HT1080 (cell line): ENCODE measurements around the gene FAM187B. TPM values are rescaled to one million over a fixed set of nuclear protein-coding genes. Genes with fewer than 3 reads are reported as not detected.
"Not testable (repeated sequence)": the region's sequence is repeated elsewhere in the genome, so short reads cannot be mapped to it uniquely, and the experiment has no call there.

Experiments used
- DNase-seq: peaks from one replicate; pipeline ENCODE4 v3.0.0-alpha.2; 2015; ENCODE audit warnings: low read depth
- total RNA-seq: library from RNA; depleted of rRNA; stranded (reverse); fragments of >200 nt; shearing (Covaris generic); gene quantifications from 2 replicates; pipeline ENCODE4 v1.2.3, GENCODE V29; 2014

FAM187B gene
- total RNA-seq, 1 experiment from 2014 or later = not detected

DNA sequence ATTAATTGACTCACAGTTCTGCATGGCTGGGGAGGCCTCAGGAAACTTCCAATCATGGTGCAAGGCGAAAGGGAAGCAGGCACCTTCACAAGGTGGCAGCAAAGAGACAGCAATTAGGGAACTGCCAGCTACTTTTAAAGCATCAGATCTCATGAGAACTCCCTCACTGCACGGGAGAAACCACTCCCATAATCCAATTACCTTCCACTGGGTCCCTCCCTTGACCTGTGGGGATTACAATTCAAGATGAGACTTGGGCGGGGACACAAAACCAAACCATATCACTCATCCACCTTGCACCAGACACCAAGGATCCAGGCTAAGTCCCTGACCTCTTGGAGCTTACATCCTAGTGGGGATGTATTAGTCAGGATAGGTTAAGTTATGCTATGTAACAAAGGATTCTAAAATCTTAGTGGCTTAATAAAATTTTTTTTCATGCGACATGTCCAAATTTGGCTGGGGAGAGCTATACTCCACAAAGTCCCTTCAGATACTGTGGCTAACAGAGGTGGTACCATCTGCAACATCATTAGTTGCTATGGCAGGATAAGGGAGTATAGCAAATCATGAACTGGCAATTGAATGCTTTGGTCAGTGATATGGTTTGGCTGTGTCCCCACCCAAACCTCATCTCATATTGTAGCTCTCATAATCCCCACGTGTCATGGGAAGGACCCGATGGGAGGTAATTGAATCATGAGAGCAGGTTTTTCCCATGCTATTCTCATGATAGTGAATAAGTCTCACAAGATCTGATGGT lies 8.3 kb upstream of the FAM187B start:
- no peak for DNase-seq

DNA sequence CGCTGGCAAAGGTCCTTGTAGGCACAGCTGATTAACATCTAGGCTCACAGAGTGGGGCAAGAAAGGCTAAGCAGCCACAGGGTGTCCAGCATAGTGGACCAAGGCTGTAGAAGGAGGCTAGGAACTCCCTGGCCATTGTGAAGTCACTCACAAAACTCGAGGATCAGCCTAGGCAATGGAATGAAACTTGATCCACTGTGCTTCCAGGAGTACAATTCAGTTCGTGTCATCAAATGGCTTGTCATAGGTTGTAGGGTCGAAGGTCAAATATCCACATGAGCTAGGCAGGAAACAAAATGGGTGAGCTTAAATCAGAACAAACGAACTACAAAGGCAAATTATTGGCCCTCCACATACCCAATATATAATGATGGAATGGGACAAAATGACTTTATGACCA lies 4.4 kb upstream of the FAM187B start:
- DNase-seq = no peak

DNA sequence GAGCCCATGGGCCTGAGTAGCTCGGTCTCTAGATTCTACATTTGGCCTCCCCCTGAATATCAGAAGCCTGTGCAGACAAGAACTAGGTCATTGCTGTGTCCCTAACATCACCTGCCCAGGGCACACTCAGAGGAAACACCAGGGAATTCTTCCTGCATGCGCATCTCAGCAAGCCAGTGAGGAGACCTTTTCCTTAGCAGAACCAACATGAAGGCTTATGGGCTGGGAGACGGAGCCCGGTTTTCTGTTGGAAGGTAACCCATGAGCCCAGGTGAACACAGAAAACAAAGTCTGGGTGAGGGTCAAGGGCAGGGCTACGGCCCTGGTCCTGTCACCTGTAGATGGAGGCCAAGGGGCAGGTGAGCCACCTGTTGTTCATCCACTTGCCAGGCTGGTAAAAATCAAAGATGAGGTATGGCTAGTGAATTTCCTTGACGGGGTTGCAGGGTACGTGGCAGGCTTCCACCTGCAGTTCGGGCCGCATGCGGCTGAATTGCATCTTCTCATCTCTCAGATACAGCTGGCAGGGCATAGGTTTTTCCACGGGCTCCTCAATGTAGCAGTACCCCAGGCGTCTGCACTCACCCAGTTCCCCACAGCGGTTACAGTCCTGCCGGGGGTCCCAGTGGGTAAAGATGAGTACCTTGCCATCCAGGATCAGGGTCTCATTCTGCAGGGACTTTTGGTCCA lies 3.6 kb upstream of the FAM187B start:
- no peak for DNase-seq

DNA sequence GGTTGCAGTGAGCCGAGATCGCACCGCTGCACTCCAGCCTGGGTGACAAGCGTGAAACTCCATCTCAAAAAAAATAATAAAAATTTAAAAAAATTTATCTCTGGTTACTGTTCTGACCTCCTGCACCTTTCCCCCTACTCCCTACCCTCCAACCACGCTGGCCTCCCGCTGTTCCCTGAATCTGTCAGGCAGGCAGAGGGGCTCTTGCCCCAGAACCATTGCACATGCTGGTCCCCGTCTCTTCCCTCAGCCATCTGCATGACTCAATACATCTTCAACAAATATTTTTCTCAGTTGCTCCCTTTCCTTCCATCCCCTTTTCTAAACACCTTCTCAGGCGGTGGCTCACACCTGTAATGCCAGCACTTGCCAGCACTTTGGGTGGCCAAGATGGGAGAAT lies 1.1 kb upstream of the FAM187B start:
- DNase-seq = no peak

DNA sequence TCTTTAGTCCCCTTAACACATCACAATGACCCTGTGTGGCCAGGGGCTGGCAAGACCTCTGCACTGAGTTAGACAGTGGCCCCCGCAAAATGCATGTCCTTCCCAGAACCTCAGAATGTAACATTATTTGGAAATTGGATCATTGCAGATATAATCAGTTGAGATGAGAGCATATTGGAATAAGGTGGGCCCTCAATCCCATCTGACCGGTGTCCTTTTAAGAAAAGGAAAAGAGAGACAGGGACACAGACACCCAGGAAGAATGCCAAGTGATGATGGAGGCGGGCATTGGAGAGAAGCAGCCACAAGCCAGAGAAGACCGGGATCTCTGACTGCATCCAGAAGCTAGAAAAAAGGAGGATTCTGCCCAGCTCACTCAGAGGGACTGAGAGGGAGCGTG lies 1.8 kb downstream of the FAM187B start:
- DNase-seq = no peak

DNA sequence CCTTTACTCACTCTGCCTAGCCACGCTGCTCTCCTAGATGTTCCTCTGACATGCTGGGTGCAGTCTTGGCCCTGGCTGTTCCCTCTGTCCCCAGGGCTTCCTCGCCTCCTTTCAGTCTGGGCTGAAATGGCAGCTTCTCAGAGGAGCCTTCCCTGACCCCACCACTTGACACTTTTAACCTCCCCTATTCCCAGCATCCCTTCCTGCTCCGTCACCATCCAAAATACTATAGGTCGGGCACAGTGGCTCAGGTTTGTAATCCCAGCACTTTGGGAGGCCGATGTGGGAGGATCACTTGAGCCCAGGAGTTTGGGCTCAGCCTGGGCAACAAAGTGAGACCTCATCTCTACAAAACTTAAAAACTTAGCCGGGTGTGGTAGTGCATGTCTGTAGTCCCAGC lies 2.6 kb downstream of the FAM187B start:
- no peak for DNase-seq

DNA sequence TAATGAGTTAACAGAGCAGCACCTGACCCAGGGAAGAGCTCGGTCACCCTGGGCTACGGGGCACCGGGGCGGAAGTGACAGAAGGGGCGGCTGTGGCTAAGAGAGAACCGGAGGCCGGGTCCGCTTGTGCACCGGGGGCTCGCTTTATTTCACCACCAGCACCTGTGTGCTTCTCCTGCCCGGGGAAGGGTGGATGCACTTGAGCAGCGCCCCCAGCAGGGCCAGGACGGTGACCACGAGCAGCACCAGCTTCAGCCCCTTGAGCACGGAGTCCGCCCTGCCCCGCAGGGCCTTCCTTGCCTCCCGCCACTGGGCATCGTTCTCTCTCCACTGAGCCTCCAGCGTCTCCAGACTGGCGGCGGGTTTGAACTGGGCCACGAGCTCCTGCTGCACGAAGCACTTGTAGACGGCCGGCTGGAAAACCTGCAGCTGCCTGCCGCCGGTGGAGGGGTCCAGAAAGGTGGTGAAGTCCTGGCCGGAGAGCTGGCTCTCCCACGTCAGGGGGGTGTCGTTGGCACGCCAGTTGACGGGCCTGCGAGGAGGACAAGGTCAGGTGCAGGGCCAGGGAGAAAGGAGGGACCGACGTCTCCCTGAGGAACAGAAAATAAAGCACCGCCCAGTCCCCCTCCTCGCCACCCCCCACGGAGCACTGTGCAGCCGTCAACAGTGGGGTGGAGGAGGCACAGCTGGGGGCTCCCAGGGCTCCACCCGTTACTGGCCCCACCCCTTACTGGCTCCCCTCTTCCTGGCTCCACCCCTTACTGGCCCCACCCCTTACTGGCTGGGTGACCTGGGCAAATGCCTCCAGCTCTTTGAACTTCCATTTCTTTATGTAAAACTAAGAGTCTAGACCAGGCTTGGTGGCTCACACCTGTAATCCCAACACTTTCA lies 3.6 kb downstream of the FAM187B start:
- DNase-seq = no peak

DNA sequence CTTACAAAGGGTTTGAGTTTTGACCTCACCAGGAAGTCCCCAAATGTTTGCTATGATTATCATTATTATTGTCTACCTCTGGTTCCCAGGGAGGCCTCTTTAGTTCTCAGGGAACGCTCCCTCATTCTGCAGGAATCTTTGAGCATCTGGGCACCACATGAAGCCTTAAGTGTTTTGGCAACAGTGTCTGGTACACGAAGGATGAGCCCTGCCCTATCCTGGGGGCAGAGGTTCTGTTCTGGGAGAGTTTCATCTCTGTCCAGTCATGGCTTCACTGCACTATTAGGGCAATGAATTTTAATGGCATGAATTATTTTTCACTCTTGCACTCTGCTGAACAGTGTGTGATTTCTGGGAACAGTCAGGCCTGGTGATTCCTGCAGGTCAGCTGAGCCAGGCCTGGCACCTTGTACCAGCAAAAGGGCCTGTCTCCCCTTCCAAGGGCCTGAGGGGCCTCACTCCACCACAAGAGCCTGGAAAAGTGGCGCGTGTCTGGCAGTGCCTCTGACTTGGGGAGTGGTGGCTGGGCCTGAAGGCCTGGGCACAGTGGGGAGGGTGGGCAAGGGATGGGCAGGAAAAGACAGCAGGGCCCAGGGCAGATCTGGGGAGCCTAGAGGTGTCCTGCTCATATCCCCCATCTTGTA lies 4.6 kb downstream of the FAM187B start:
- DNase-seq = no peak

DNA sequence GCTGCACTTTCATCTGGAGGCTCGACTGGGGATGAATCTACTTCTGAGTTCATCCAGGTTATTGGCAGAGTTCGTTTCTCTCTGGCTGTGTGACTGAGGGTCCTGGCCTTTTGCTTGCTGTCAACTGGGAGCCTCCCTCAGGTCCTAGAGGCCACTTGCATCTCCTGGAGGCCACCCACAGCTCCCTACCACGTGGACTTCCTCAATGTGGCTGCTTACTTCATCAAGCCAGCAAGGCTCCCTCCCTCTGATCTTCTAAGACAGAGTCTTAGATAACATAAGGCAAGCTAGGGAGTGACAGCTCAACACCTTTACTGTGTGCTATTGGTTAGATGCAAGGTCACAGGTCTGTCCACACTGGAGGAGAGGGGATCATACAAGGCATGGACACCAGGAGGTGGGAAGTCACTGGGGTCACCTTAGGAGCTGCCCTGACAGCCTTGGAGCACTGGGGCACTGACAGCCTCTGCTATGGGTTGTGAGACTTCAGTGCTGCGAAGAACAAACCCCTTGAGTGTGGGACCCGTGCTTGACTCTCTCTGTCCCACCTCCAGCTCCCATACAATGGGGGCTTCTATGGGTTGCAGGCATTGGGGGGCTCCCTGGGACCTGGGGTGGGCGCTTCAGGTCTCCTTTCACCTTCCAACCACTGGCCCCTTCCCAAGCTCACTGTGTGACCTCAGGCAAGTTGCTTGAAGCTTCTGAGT lies 5.3 kb downstream of the FAM187B start:
- no peak for DNase-seq

DNA sequence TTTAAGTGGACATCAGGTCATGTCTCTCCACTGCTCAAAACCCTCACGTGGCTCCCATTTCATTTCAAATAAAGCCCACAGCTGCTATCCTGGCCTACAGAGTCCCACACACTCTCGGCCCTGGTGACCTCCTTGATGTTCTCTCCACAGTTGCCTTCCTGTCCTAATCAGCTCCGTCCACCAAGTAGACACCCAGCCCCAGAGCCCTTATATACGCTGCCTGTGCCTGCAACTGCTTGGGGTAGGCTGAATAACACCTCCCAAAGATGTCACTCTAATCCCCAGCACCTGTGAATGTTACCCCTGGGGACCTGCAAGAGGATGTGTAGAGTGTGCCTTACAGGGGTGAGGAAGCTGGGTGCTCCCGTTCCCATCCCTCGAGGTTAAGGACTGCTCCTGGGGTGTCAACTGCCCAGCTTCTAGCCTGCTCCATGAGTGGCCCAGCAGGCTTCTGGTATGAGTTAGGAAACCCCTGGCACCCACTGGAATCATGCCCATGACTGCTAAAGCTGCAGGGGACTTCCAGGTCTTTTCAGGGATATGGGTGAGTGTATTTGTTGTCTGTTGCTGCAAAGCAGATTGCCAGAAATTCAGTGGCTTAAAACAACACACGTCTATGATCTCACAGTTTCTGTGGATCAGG lies 6.0 kb downstream of the FAM187B start:
- no peak for DNase-seq

DNA sequence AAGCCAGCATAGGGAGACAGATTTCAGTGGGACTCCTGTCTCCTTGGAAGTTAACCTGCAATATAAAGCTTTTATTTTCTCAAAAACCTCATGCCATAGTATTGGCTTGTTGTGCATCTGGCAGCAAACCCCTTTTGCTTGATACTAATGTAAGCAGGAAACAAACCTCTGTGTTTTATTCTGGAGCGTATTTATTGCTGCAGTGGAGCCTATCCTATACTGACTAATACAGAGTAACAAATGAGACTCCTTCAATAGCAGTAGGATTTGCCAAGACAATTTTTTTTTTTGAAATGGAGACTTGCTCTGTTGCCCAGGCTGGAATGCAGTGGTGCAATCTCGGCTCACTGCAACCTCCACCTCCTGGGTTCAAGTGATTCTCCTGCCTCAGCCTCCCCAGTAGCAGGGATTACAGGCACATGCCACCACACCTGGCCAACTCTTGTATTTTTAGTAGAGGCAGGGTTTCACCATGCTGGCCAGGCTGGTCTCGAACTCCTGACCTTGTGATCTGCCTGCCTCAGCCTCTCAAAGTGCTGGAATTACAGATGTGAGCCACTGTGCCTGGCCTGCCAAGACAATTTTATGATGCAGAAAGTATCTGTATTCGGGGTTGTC lies 7.5 kb downstream of the FAM187B start:
- DNase-seq = not testable (repeated sequence)

DNA sequence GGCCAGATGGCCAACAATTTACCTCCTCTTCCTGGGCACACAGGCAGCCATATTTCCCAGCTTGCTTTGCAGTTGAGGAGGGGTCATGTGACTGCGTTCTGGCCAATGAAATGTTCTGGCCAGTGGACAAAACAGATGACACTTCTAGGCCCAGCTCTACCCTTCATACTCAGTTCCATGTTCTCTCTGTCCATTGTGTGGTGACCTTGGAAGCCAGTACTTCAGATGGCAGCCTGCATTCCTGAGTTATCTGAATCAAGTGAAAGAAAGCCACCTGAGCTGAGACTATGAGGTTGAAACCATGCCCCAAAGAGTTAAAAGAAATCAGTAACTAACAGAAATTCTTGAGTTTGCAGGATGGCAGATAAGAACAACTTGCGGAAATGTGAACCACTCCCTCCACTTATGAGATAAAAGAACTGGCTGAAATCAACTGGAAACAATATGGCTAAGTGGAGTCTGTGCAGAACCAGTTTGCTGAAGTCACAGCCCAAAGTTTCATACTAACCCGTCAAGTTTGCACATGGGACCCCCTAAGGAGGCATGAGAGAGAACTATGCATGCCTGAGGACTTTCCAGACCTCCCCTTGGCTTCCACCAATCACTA lies 8.1 kb downstream of the FAM187B start:
- DNase-seq = no peak

DNA sequence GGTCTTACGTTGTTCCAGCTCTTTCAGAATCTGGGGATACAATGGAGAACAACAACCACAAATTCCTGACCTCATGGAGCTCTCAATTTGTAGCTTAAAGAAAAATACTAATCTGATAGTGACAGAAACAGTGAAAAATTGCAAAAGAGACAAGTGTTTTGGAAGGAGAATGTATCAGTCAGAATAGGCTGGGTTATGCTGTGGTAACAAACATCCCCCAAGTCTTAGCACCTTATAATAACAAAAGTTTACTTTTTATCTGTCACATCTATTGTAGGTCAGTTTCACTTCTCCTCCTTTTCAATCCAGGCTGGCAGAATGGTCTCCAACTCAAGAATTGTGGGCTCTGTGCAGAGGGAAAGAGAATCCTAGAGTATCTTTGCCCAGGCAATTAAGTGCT lies 9.5 kb downstream of the FAM187B start:
- DNase-seq = no peak

DNA sequence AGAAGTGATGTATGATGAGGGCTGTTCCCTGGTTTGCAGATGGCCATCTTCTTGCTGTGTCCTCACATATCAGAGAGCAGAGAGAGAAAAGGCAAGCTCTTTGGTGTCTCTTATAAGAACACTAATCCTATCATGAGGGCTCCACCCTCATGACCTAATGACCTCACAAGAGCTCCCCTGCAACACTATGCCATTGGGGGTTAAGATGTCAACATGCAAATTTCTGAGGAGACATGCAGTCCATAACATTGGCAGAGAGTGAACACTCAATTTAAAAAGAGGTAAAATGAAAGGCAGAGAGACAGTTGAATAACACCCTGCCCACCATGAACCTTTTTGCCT lies 10.9 kb downstream of the FAM187B start:
- no peak for DNase-seq

DNA sequence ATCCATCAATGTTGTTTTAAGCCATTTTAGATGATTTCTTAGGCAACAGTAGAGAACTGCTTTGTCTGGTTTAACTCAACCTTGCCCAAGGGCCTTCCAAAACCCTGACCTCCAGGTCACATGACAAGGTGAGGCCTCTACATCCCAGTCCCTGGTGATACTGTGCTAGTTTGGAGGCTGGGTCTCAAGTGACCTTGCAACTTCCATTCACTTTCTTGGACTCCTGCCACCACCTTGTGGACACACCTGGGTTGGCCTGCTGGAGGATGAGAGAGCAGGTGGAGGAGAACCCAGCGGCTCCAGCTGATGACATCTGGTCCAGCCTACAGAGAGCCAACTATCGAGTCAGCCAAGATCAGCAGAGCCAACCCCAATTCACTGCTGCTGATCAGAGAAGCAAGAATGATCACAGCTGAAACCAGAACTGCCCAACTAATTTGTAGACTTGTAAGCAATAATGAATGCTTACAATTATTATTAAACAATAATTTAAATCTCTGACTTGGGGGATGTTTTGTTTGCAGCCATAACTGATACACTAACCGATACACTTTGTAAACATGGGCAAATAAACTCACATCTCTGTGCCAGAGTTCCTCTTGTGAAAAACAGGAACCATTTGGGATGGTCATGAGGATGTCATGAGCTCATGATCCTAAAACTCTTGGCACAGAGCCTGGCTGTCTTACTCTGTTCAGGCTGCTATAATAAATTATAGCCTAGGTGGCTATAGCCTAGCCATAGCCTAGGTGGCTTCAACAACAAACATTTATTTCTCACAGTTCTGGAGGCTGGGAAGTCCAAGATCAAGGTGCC lies 11.5 kb downstream of the FAM187B start:
- DNase-seq = no peak

DNA sequence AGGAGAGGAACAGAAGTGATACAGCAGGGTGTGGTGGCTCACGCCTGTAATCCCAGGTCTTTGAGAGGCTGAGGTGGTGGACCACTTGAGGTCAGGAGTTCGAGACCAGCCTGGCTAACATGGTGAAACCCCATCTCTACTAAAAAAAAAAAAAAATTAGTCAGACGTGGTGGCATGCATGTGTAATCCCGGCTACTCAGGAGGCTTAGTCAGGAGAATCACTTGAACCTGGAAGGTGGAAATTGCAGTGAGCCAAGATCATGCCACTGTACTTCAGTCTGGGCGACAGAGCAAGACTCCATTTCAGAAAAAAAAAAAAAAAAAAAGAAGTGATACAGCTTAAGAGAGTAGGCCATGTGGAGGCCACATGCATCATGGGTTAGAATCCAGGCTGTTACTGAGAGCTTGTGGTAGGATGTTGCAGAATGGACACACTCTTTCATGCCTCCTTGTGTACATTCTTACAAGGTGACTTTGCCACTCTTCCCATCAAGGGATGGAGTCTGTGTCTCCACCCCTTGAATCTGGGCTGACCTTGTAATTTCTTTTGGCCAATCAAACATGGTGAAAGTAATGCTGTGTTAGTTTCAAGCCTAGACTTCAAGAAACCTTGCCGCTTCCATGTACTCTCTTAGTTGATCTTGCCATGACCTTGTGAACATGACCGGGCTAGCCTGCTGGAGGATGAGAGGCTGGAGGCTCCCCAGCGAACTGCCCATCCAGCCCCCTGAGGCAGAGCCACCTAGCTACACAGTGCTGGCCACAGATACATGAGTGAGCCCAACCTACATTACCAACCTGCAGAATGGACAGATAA lies 12.3 kb downstream of the FAM187B start:
- peak; percentile 18 for DNase-seq

DNA sequence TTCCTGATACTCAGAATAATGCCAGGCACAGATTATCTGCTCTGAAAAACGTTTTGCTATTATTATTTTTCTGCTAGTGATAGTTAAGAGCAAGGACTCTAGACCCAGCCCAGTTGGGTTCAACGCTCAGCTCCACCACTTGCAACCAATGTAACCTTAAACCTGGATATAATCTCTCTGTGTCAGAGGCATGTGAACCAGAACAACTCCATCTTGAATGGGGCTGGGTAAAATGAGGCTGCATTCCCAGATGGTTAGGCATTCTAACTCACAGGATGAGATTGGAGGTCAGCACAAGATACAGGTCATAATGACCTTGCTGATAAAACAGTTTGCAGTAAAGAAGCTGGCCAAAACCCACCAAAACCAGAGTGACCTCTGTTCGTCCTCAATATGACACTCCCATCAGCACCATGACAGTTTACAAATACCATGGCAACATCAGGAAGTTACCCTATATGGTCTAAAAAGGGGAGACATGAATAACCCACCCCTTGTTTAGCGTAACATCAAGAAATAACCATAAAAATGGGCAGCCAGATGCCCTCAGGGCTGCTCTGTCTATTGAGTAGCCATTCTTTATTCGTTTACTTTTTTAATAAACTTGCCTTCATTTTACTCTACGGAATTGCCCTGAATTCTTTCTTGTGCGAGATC lies 13.6 kb downstream of the FAM187B start:
- no peak for DNase-seq
